ENCODE measurements around the gene SUSD1. TPM values are rescaled to one million over a fixed set of nuclear protein-coding genes. Genes with fewer than 3 reads are reported as not detected.
"Not testable (repeated sequence)": the region's sequence is repeated elsewhere in the genome, so short reads cannot be mapped to it uniquely, and the experiment has no call there.

Gene SUSD1
- total and polyA plus RNA-seq, 9 donors: 1.1 to 21.0 (median 3.4) TPM

GRCh38 chr9:112194969-112195431 lies 19.9 kb upstream of the SUSD1 start:
- no peak for TF ChIP-seq CTCF (IDR thresholded peaks at IDR 0.05)
- TF ChIP-seq POLR2A (IDR thresholded peaks at IDR 0.05): no peak
- no peak for TF ChIP-seq EP300 (IDR thresholded peaks at IDR 0.05)
- H3K27ac ChIP-seq: no peak overlapping the region
- WGBS, 3 donors: 59 to 66% (median 63%) methylated on average over 4 of the region's 4 CpGs
- peaks cover 2% of the 10 kb centered on the region for H3K4me1 ChIP-seq (ENCODE audit: insufficient read depth)
- no peak overlapping the region for H3K4me3 ChIP-seq
- no peaks in the 10 kb centered on the region for H3K9me3 ChIP-seq
- H3K36me3 ChIP-seq: no peaks in the 10 kb centered on the region
- H3K27me3 ChIP-seq: no peaks in the 10 kb centered on the region
- no peak for DNase-seq
- intact Hi-C loops (cut with DNase I): no loop called here

- Histone ChIP-seq H3K9me3 (no peaks in the 10 kb centered on the region), H3K4me3 (no peak overlapping the region), H3K27me3 (no peaks in the 10 kb centered on the region), H3K27ac (no peak overlapping the region), H3K36me3 (no peaks in the 10 kb centered on the region), H3K4me1 (ENCODE audit: insufficient read depth) (peaks cover 2% of the 10 kb centered on the region)
- DNase-seq: no peak
- TF ChIP-seq POLR2A (IDR thresholded peaks at IDR 0.05) (no peak), CTCF (IDR thresholded peaks at IDR 0.05) (no peak), EP300 (IDR thresholded peaks at IDR 0.05) (no peak)
- intact Hi-C loops (cut with DNase I): no loop called here
- WGBS, 3 donors: 83 to 84% (median 83%) methylated on average over 6 of the region's 6 CpGs
These were observed 18.6 kb upstream of the SUSD1 start for GRCh38 chr9:112193572-112194288.

- 97 to 98% (median 97%) methylated on average over 1 of the region's 1 CpG for WGBS, 3 donors
- H3K36me3 ChIP-seq; H3K27ac ChIP-seq; intact Hi-C loops (cut with DNase I); DNase-seq; H3K4me1 ChIP-seq (ENCODE audit: insufficient read depth); H3K9me3 ChIP-seq; H3K27me3 ChIP-seq; H3K4me3 ChIP-seq: not testable (repeated sequence)
These were observed 15.2 kb upstream of the SUSD1 start for GRCh38 chr9:112190320-112190719.

- 95 to 100% (median 96%) methylated on average over 1 of the region's 1 CpG for WGBS, 3 donors
- Histone ChIP-seq H3K27me3 (no peaks in the 10 kb centered on the region), H3K9me3 (no peaks in the 10 kb centered on the region), H3K4me3 (no peak overlapping the region), H3K36me3 (no peaks in the 10 kb centered on the region), H3K4me1 (ENCODE audit: insufficient read depth) (no peaks in the 10 kb centered on the region), H3K27ac (no peak overlapping the region)
- intact Hi-C loops (cut with DNase I): no loop called here
- no peak for TF ChIP-seq EP300 (IDR thresholded peaks at IDR 0.05)
- no peak for TF ChIP-seq CTCF (IDR thresholded peaks at IDR 0.05)
- TF ChIP-seq POLR2A (IDR thresholded peaks at IDR 0.05): no peak
- no peak for DNase-seq
These were observed 13.8 kb upstream of the SUSD1 start for GRCh38 chr9:112188884-112189283.

- H3K27me3 ChIP-seq: no peaks in the 10 kb centered on the region
These were observed 12.3 kb upstream of the SUSD1 start for GRCh38 chr9:112187404-112187803.

More at GRCh38 chr9:112187404-112187803, 12.3 kb upstream of the SUSD1 start:
- DNase-seq: no peak
- Histone ChIP-seq H3K36me3 (no peaks in the 10 kb centered on the region), H3K4me3 (no peak overlapping the region), H3K9me3 (no peaks in the 10 kb centered on the region), H3K27ac (no peak overlapping the region), H3K4me1 (ENCODE audit: insufficient read depth) (no peaks in the 10 kb centered on the region)
- no peak for TF ChIP-seq EP300 (IDR thresholded peaks at IDR 0.05)
- no peak for TF ChIP-seq CTCF (IDR thresholded peaks at IDR 0.05)
- TF ChIP-seq POLR2A (IDR thresholded peaks at IDR 0.05): no peak
- WGBS, 3 donors: 83 to 86% (median 84%) methylated on average over 4 of the region's 4 CpGs
- intact Hi-C loops (cut with DNase I): no loop called here

Measured in ovary (tissue), 9 donors.